GM19025 (cell line): ENCODE data around the gene LAMA4.

Experiments used
- ATAC-seq: cut with Tn5 transposase; IDR thresholded peaks from one replicate; pipeline ENCODE4 v1.9.1; 2021; ENCODE audit warnings: mild to moderate bottlenecking, low read depth, moderate library complexity; ENCODE audit not compliant: unreplicated experiment

The LAMA4 gene

GRCh38 chr6:112245511-112246203, 8.7 kb downstream of the LAMA4 start:
- ATAC-seq, result no peak

- no peak for ATAC-seq
Observed at GRCh38 chr6:112243861-112244827, 10.2 kb downstream of the LAMA4 start.

- ATAC-seq, result no peak
Observed at GRCh38 chr6:112241820-112242429, 12.4 kb downstream of the LAMA4 start.

GRCh38 chr6:112237595-112237994, 16.8 kb downstream of the LAMA4 start:
- ATAC-seq, result no peak

- ATAC-seq, result no peak
Observed at GRCh38 chr6:112237066-112237465, 17.3 kb downstream of the LAMA4 start.

- no peak for ATAC-seq
Observed at GRCh38 chr6:112235956-112236355, 18.4 kb downstream of the LAMA4 start.

- no peak for ATAC-seq
Observed at GRCh38 chr6:112234601-112235000, 19.8 kb downstream of the LAMA4 start.

- ATAC-seq, result no peak
Observed at GRCh38 chr6:112233847-112234246, 20.5 kb downstream of the LAMA4 start.

- ATAC-seq, result no peak
Observed at GRCh38 chr6:112232845-112233256, 21.5 kb downstream of the LAMA4 start.

GRCh38 chr6:112231594-112232060, 22.7 kb downstream of the LAMA4 start:
- ATAC-seq, result no peak

- no peak for ATAC-seq
Observed at GRCh38 chr6:112231164-112231563, 23.2 kb downstream of the LAMA4 start.

- no peak for ATAC-seq
Observed at GRCh38 chr6:112228480-112229332, 25.7 kb downstream of the LAMA4 start.

GRCh38 chr6:112227992-112228391, 26.4 kb downstream of the LAMA4 start:
- ATAC-seq, result no peak

- ATAC-seq, result no peak
Observed at GRCh38 chr6:112227411-112227810, 27.0 kb downstream of the LAMA4 start.

- no peak for ATAC-seq
Observed at GRCh38 chr6:112225691-112226090, 28.7 kb downstream of the LAMA4 start.

- no peak for ATAC-seq
Observed at GRCh38 chr6:112224088-112224487, 30.3 kb downstream of the LAMA4 start.

GRCh38 chr6:112223070-112223861, 31.1 kb downstream of the LAMA4 start:
- ATAC-seq, result no peak

GRCh38 chr6:112221981-112222852, 32.1 kb downstream of the LAMA4 start:
- no peak for ATAC-seq
